ENCODE measurements around the gene MRPS6.

- TF ChIP-seq CHD1 (IDR thresholded peaks at IDR 0.05; ENCODE audit: low read depth, low read length) (no peak), POLR2A (IDR thresholded peaks at IDR 0.05; ENCODE audit: low read depth, low read length) (no peak), RAD21 (IDR thresholded peaks at IDR 0.05; ENCODE audit: low read length) (no peak)
Measured at GRCh38 chr21:34110594-34111202, 37.3 kb downstream of the MRPS6 start.
